Activated T-cell treated with anti-CD3 and anti-CD28 coated beads for 24 hours (primary cell): ENCODE data around the gene KRT71.
"Not testable (repeated sequence)": the region's sequence is repeated elsewhere in the genome, so short reads cannot be mapped to it uniquely, and the experiment has no call there.

Experiments used
- DNase-seq: peaks from one replicate; pipeline ENCODE4 v3.0.0-alpha.2; 2020; ENCODE audit warnings: low read depth

The KRT71 gene

GRCh38 chr12:52521175-52521567 is 31.8 kb downstream of the KRT71 start:
- DNase-seq = no peak

GRCh38 chr12:52519826-52520662 is 32.9 kb downstream of the KRT71 start, which contains the start of gene KRT5:
Gene KRT5, minus strand, starts transcription at chr12:52520394. Its CDS starts 98 bp downstream, at chr12:52520296.
- DNase-seq = no peak

- DNase-seq = no peak
Measured at GRCh38 chr12:52519387-52519703, 33.6 kb downstream of the KRT71 start.

GRCh38 chr12:52518574-52519386 is 34.2 kb downstream of the KRT71 start:
- no peak for DNase-seq

GRCh38 chr12:52517888-52518287 is 35.1 kb downstream of the KRT71 start:
- no peak for DNase-seq

GRCh38 chr12:52517005-52517835 is 35.7 kb downstream of the KRT71 start:
- no peak for DNase-seq

GRCh38 chr12:52515927-52516831 is 36.8 kb downstream of the KRT71 start:
- no peak for DNase-seq

- no peak for DNase-seq
Measured at GRCh38 chr12:52515319-52515646, 37.7 kb downstream of the KRT71 start.

GRCh38 chr12:52514471-52515318 is 38.2 kb downstream of the KRT71 start:
- no peak for DNase-seq

- no peak for DNase-seq
Measured at GRCh38 chr12:52513736-52514135, 39.2 kb downstream of the KRT71 start.

- DNase-seq = no peak
Measured at GRCh38 chr12:52508211-52508610, 44.7 kb downstream of the KRT71 start.

- DNase-seq = no peak
Measured at GRCh38 chr12:52506858-52507715, 45.9 kb downstream of the KRT71 start.

GRCh38 chr12:52502877-52503276 is 50.1 kb downstream of the KRT71 start:
- no peak for DNase-seq

GRCh38 chr12:52501490-52501889 is 51.5 kb downstream of the KRT71 start:
- no peak for DNase-seq

- not testable (repeated sequence) for DNase-seq
Measured at GRCh38 chr12:52500574-52500973, 52.4 kb downstream of the KRT71 start.

- DNase-seq = no peak
Measured at GRCh38 chr12:52499806-52500560, 53.0 kb downstream of the KRT71 start.

GRCh38 chr12:52498946-52499345 is 54.0 kb downstream of the KRT71 start:
- no peak for DNase-seq

GRCh38 chr12:52497975-52498374 is 55.0 kb downstream of the KRT71 start:
- no peak for DNase-seq

GRCh38 chr12:52496590-52497071 is 56.3 kb downstream of the KRT71 start:
- DNase-seq = no peak
